HCT116 (cell line): ENCODE results near the gene SMIM5. TPM values are rescaled to one million over a fixed set of nuclear protein-coding genes. Genes with fewer than 3 reads are reported as not detected.
A peak's percentile ranks its signal among the peaks of the same experiment; 100 is the strongest.

ENCODE experiments used
- ATAC-seq: fragments of 200-7000 bp; cut with Tn5 transposase; 2 replicates; pipeline ENCODE4 v1.9.1; 2020; ENCODE audit warnings: mild to moderate bottlenecking, moderate library complexity
- BruUV-seq: library from RNA; stranded (reverse); fragments of 400-500 nt; replicated peaks from 2 replicates; lab custom pipeline; 2021; lab: Mats Ljungman, UMichigan
- CTCF ChIA-PET: fragments of 300-600 bp; sonication (Branson Sonifier 250); formaldehyde crosslinking; loops from one replicate; lab custom pipeline; 2021; ENCODE audit warnings: antibody characterized with exemption; lab: Charles Lee
- POLR2A ChIA-PET: fragments of 300-600, 350-600 bp; sonication (Branson Sonifier 250); formaldehyde crosslinking; loops from one replicate; lab custom pipeline; 2021; ENCODE audit warnings: antibody characterized with exemption; lab: Charles Lee
- RAD21 ChIA-PET, 2 experiments: fragments of 300-600 bp; sonication (Branson Sonifier 250); formaldehyde crosslinking; loops; one replicate each; lab custom pipeline; 2023; ENCODE audit warnings: low total read pairs in 2 of 2; ENCODE audit not compliant: uncharacterized antibody in 2 of 2, unreplicated experiment in 2 of 2, low non-redundant PET in 1 of 2; lab: Charles Lee
- DNase-seq: peaks from one replicate; pipeline ENCODE4 v3.0.0-alpha.2; 2010; ENCODE audit warnings: low read depth, low spot score
- H2AFZ ChIP-seq: fragments of 200-600 bp; shearing (Covaris generic), sonication (generic); 2 replicates; pipeline ENCODE4 v1.6.1; 2017; ENCODE audit warnings: low read depth, mixed run types, mixed read lengths, antibody characterized with exemption, low read length; ENCODE audit not compliant: poor library complexity, severe bottlenecking
- H3K27ac ChIP-seq: 2 replicates; pipeline ENCODE4 v1.5.1; 2012; ENCODE audit warnings: low read depth, low read length
- H3K27me3 ChIP-seq: fragments of 200-600 bp; sonication (generic); 2 replicates; pipeline ENCODE4 v1.6.1; 2016; ENCODE audit warnings: mixed run types, low read length, mixed read lengths; ENCODE audit not compliant: insufficient read depth
- H3K36me3 ChIP-seq, 2 experiments: fragments of 200-500 bp in 1 of 2; fragments of 200-600 bp in 1 of 2; sonication (Bioruptor generic) in 1 of 2; sonication (generic) in 1 of 2; 2 replicates each; pipeline versions ENCODE4 v1.5.1 to v1.6.1; 2014 to 2016; ENCODE audit warnings: low read length in 2 of 2, inconsistent platforms in 1 of 2, mixed read lengths in 1 of 2, mixed run types in 1 of 2; ENCODE audit not compliant: insufficient read depth in 2 of 2, control insufficient read depth in 1 of 2
- H3K4me1 ChIP-seq, 2 experiments: fragments of 200-600 bp in 1 of 2; sonication (generic) in 1 of 2; 2 replicates each; pipeline versions ENCODE4 v1.5.1 to v1.6.1; 2012 to 2017; ENCODE audit warnings: low read length in 2 of 2, inconsistent platforms in 1 of 2, mild to moderate bottlenecking in 1 of 2, mixed read lengths in 1 of 2, mixed run types in 1 of 2, moderate library complexity in 1 of 2; ENCODE audit not compliant: insufficient read depth in 2 of 2, control insufficient read depth in 1 of 2
- H3K4me2 ChIP-seq: fragments of 200-600 bp; sonication (generic); 2 replicates; pipeline ENCODE4 v1.6.1; 2017; ENCODE audit warnings: mixed run types, low read length, mixed read lengths
- H3K4me3 ChIP-seq, 2 experiments: fragments of 200-600 bp in 1 of 2; sonication (generic) in 1 of 2; replicated peaks in 1 of 2; 2 replicates each; pipeline ENCODE4 v1.5.1; 2011 to 2016; ENCODE audit warnings: low read length in 2 of 2, control low read depth in 1 of 2, low read depth in 1 of 2, mild to moderate bottlenecking in 1 of 2, mixed read lengths in 1 of 2, mixed run types in 1 of 2
- H3K79me2 ChIP-seq: fragments of 200-600 bp; sonication (generic); 2 replicates; pipeline ENCODE4 v1.6.1; 2017; ENCODE audit warnings: mild to moderate bottlenecking, mixed run types, low read length, moderate library complexity, mixed read lengths; ENCODE audit not compliant: insufficient read depth
- H3K9ac ChIP-seq: fragments of 200-600 bp; sonication (generic); 2 replicates; pipeline ENCODE4 v1.6.1; 2016; ENCODE audit warnings: low read length, mixed read lengths
- H3K9me2 ChIP-seq: fragments of 200-600 bp; sonication (generic), shearing (Covaris generic); 2 replicates; pipeline ENCODE4 v1.6.1; 2017; ENCODE audit warnings: mixed run types, mild to moderate bottlenecking, moderate library complexity; ENCODE audit not compliant: insufficient read depth
- H3K9me3 ChIP-seq, 2 experiments: fragments of 200-500 bp in 1 of 2; fragments of 200-600 bp in 1 of 2; sonication (Bioruptor generic) in 1 of 2; sonication (generic) in 1 of 2; 2 replicates each; pipeline ENCODE4 v1.6.1; 2014 to 2017; ENCODE audit warnings: low read length in 2 of 2, mixed read lengths in 2 of 2, inconsistent platforms in 1 of 2, low read depth in 1 of 2, mild to moderate bottlenecking in 1 of 2, mixed run types in 1 of 2, moderate library complexity in 1 of 2; ENCODE audit not compliant: control insufficient read depth in 1 of 2, insufficient read depth in 1 of 2
- H4K20me1 ChIP-seq: fragments of 200-600 bp; sonication (generic), shearing (Covaris generic); 2 replicates; pipeline ENCODE4 v1.6.1; 2017; ENCODE audit warnings: mixed run types, mild to moderate bottlenecking, moderate library complexity; ENCODE audit not compliant: insufficient read depth
- ATF3 ChIP-seq: IDR thresholded peaks from 2 replicates; pipeline ENCODE4 v1.6.1; 2012
- CTCF ChIP-seq, 3 experiments: fragments of 200-600 bp in 1 of 3; sonication (generic) in 1 of 3; IDR thresholded peaks in 2 of 3; conservative IDR thresholded peaks in 1 of 3; 2 replicates each; pipeline ENCODE4 v1.5.1; 2012 to 2017; ENCODE audit warnings: low read depth in 2 of 3, low read length in 2 of 3, antibody characterized with exemption in 1 of 3, borderline replicate concordance in 1 of 3, control low read depth in 1 of 3, mild to moderate bottlenecking in 1 of 3, mixed read lengths in 1 of 3, mixed run types in 1 of 3, moderate library complexity in 1 of 3; ENCODE audit not compliant: insufficient read depth in 1 of 3
- EZH2phosphoT487 ChIP-seq: fragments of 200-600 bp; IDR thresholded peaks from 2 replicates; pipeline ENCODE4 v1.6.1; 2018; ENCODE audit warnings: antibody characterized with exemption, borderline replicate concordance
- RAD21 ChIP-seq: IDR thresholded peaks from 2 replicates; pipeline ENCODE4 v1.6.1; 2012; ENCODE audit warnings: low read depth, mild to moderate bottlenecking
- SIN3A ChIP-seq: IDR thresholded peaks from 2 replicates; pipeline ENCODE4 v1.6.1; 2012; ENCODE audit warnings: low read depth
- SP1 ChIP-seq: IDR thresholded peaks from 2 replicates; pipeline ENCODE4 v1.6.1; 2012; ENCODE audit warnings: low read depth
- SRF ChIP-seq: IDR thresholded peaks from 2 replicates; pipeline ENCODE4 v1.6.1; 2012; ENCODE audit warnings: low read depth
- TCF7L2 ChIP-seq: IDR thresholded peaks from 2 replicates; pipeline ENCODE4 v1.7.0; 2011; ENCODE audit warnings: borderline replicate concordance, inconsistent platforms; ENCODE audit not compliant: insufficient read depth, insufficient read length; ENCODE audit errors: extremely low read depth
- ZBTB33 ChIP-seq: IDR thresholded peaks from 2 replicates; pipeline ENCODE4 v1.6.1; 2011; ENCODE audit warnings: mild to moderate bottlenecking, low read length, moderate library complexity; ENCODE audit not compliant: insufficient replicate concordance; ENCODE audit errors: extremely low read depth
- intact Hi-C: fragments of 100-400 bp; cut with micrococcal nuclease; formaldehyde crosslinking; loops from 2 replicates; pipeline ENCODE4 v1.10.0; 2022
- total RNA-seq: library from RNA; stranded (reverse); gene quantifications from one replicate; pipeline ENCODE4 v1.2.1, GENCODE V29; 2021; ENCODE audit not compliant: unreplicated experiment

The SMIM5 gene
- total RNA-seq, 1 experiment from 2014 or later, result 0.12 TPM

- Histone ChIP-seq H3K9me2 (no peaks in the 10 kb centered on the region), H3K9ac (no peak overlapping the region), H3K4me3 (no peak overlapping the region), H3K4me1 (peaks cover 17 to 26% of the 10 kb centered on the region in 2 experiments), H2AFZ (no peak overlapping the region), H3K36me3 (0 out of 4 replicates have a peak, but pooled peaks cover 0 to 2% of the 10 kb centered on the region in 2 experiments), H3K27ac (no peak overlapping the region; the same call in 1 of the 2 replicates), H4K20me1 (no peaks in the 10 kb centered on the region), H3K4me2 (peak overlapping the region; percentile 60), H3K9me3 (no peaks in the 10 kb centered on the region), H3K79me2 (no peaks in the 10 kb centered on the region), H3K27me3 (no peaks in the 10 kb centered on the region)
- TF ChIP-seq SIN3A, result no peak
- no peak for TF ChIP-seq SRF
- TF ChIP-seq RAD21, result no peak
- no peak for TF ChIP-seq CTCF (IDR thresholded peaks at IDR 0.05 in 2 of 3, conservative IDR thresholded peaks at IDR 0.05 in 1 of 3; ENCODE audit: borderline replicate concordance in 1 of 3, insufficient read depth in 1 of 3, low read depth in 2 of 3, low read length in 2 of 3)
- no peak for TF ChIP-seq ZBTB33
- no peak for TF ChIP-seq TCF7L2
- no peak for TF ChIP-seq ATF3
- TF ChIP-seq EZH2phosphoT487, result no peak
- no peak for TF ChIP-seq SP1
- DNase-seq (no peak), ATAC-seq (no peak)
- ChIA-PET POLR2A (interaction anchor here (1.2 to 2.4 kb wide), 3 partner anchors 8 to 146 kb away, joined by 5 to 17 read pairs (median 5); a partner anchor contains a TSS), RAD21 (interaction anchor here (1.2 to 2.8 kb wide), 4 partner anchors 19 to 115 kb away, joined by 3 to 18 read pairs (median 11); no protein-coding TSS in a partner anchor), CTCF (interaction anchor here (0.8 to 2.8 kb wide), 24 partner anchors 8 to 210 kb away, joined by 3 to 169 read pairs (median 14); partner anchors contain the start of genes GALK1, RECQL5 and SAP30BP)
- no TSS peak for BruUV-seq
- intact Hi-C loops, result loop anchor here (5.0 kb wide), 1 partner anchor 117 kb away; the partner anchor contains the start of genes CASKIN2 and TSEN54
Measured at GRCh38 chr17:75634376-75634740, 1.1 kb downstream of the SMIM5 start.
